SK-N-SH (cell line): ENCODE data around the gene TBC1D19. TPM values are rescaled to one million over a fixed set of nuclear protein-coding genes. Genes with fewer than 3 reads are reported as not detected.

Experiments used
- CTCF ChIA-PET: fragments of 300-600, 350-600 bp; formaldehyde crosslinking; extraction: SDS; loops from one replicate; lab custom pipeline; 2021; lab: Yijun Ruan, JAX
- POLR2A ChIA-PET: fragments of 350-600 bp; sonication (Branson Sonifier 250); formaldehyde crosslinking; extraction: SDS; loops from one replicate; lab custom pipeline; 2020; ENCODE audit warnings: antibody characterized with exemption, inconsistent platforms; lab: Yijun Ruan, JAX
- DNase-seq: peaks from one replicate; pipeline ENCODE4 v3.0.0; 2012
- H2AFZ ChIP-seq: fragments of 200-600 bp; sonication (generic); 2 replicates; pipeline ENCODE4 v1.8.1; 2016; ENCODE audit warnings: antibody characterized with exemption, mild to moderate bottlenecking, low read depth
- H3F3A ChIP-seq: fragments of 200-600 bp; sonication (generic); replicated peaks from 2 replicates; pipeline ENCODE3; 2016; ENCODE audit warnings: antibody characterized with exemption, mild to moderate bottlenecking; ENCODE audit not compliant: insufficient read depth
- H3K27ac ChIP-seq, 2 experiments: fragments of 200-500 bp in 1 of 2; fragments of 200-600 bp in 1 of 2; sonication (Bioruptor generic) in 1 of 2; sonication (generic), shearing (Covaris generic) in 1 of 2; 2 replicates each; pipeline versions ENCODE4 v1.5.1 to v1.6.1; 2014 to 2016; ENCODE audit warnings: low read depth in 2 of 2, inconsistent platforms in 1 of 2, low read length in 1 of 2, mild to moderate bottlenecking in 1 of 2, mixed read lengths in 1 of 2
- H3K27me3 ChIP-seq: fragments of 200-600 bp; sonication (generic), shearing (Covaris generic); 2 replicates; pipeline ENCODE4 v1.6.1; 2016; ENCODE audit warnings: mixed run types; ENCODE audit not compliant: insufficient read depth
- H3K36me3 ChIP-seq, 2 experiments: fragments of 200-500 bp in 1 of 2; fragments of 200-600 bp in 1 of 2; sonication (Bioruptor generic) in 1 of 2; sonication (generic) in 1 of 2; replicated peaks in 1 of 2; 2 replicates each; pipeline versions ENCODE3 to v1.5.1; 2014 to 2016; ENCODE audit warnings: low read length in 1 of 2, mild to moderate bottlenecking in 1 of 2; ENCODE audit not compliant: insufficient read depth in 2 of 2, control insufficient read depth in 1 of 2
- H3K4me1 ChIP-seq, 2 experiments: fragments of 200-500 bp in 1 of 2; fragments of 200-600 bp in 1 of 2; sonication (Bioruptor generic) in 1 of 2; sonication (generic), shearing (Covaris generic) in 1 of 2; 2 replicates each; pipeline versions ENCODE4 v1.5.1 to v1.6.1; 2014 to 2016; ENCODE audit warnings: low read depth in 1 of 2, low read length in 1 of 2, mixed run types in 1 of 2; ENCODE audit not compliant: insufficient read depth in 2 of 2, control insufficient read depth in 1 of 2
- H3K4me2 ChIP-seq: fragments of 200-600 bp; sonication (generic), shearing (Covaris generic); 2 replicates; pipeline ENCODE4 v1.6.1; 2017; ENCODE audit warnings: mixed run types
- H3K4me3 ChIP-seq, 2 experiments: fragments of 200-500 bp in 1 of 2; fragments of 200-600 bp in 1 of 2; sonication (Bioruptor generic) in 1 of 2; sonication (generic), shearing (Covaris generic) in 1 of 2; 2 replicates each; pipeline versions ENCODE4 v1.5.1 to v1.8.1; 2014 to 2016; ENCODE audit warnings: low read depth in 2 of 2, inconsistent platforms in 1 of 2, low read length in 1 of 2, mild to moderate bottlenecking in 1 of 2, mixed read lengths in 1 of 2, moderate library complexity in 1 of 2
- H3K79me2 ChIP-seq: fragments of 200-600 bp; sonication (generic); 2 replicates; pipeline ENCODE4 v1.8.1; 2017; ENCODE audit warnings: mild to moderate bottlenecking; ENCODE audit not compliant: insufficient read depth
- H3K9ac ChIP-seq: fragments of 200-600 bp; sonication (generic); 2 replicates; pipeline ENCODE4 v1.6.1; 2017; ENCODE audit warnings: mixed run types
- H3K9me2 ChIP-seq: fragments of 200-600 bp; sonication (generic); 2 replicates; pipeline ENCODE4 v1.6.1; 2017; ENCODE audit warnings: mixed run types
- H3K9me3 ChIP-seq: fragments of 200-600 bp; sonication (generic); 2 replicates; pipeline ENCODE4 v1.6.1; 2017; ENCODE audit warnings: mixed run types, mild to moderate bottlenecking, moderate library complexity
- H4K20me1 ChIP-seq: fragments of 200-600 bp; sonication (generic); 2 replicates; pipeline ENCODE4 v1.6.1; 2017; ENCODE audit warnings: mild to moderate bottlenecking, mixed run types; ENCODE audit not compliant: insufficient read depth
- CHD2 ChIP-seq: fragments of 150-350 bp; IDR thresholded peaks from 2 replicates; pipeline ENCODE4 v1.6.1; 2018; ENCODE audit warnings: low read length; ENCODE audit not compliant: partially characterized antibody
- EP300 ChIP-seq, 2 experiments: IDR thresholded peaks; 2 replicates each; pipeline versions ENCODE4 v1.4.0 to v1.6.1; 2012; ENCODE audit warnings: borderline replicate concordance in 1 of 2, low read depth in 1 of 2, low read length in 1 of 2
- EZH2phosphoT487 ChIP-seq: fragments of 200-600 bp; sonication (generic); IDR thresholded peaks from 2 replicates; pipeline ENCODE4 v1.6.1; 2017; ENCODE audit warnings: low read depth, mixed run types, mild to moderate bottlenecking, antibody characterized with exemption, moderate library complexity, borderline replicate concordance
- FOXM1 ChIP-seq: IDR thresholded peaks from 2 replicates; pipeline ENCODE4 v1.4.0; 2012; ENCODE audit warnings: low read depth, mild to moderate bottlenecking
- GABPA ChIP-seq: IDR thresholded peaks from 2 replicates; pipeline ENCODE4 v1.4.0; 2012; ENCODE audit warnings: low read depth, mild to moderate bottlenecking
- MAX ChIP-seq: IDR thresholded peaks from 2 replicates; pipeline ENCODE4 v1.4.0; 2012; ENCODE audit warnings: low read depth
- MEF2A ChIP-seq: IDR thresholded peaks from 2 replicates; pipeline ENCODE4 v1.4.0; 2012; ENCODE audit warnings: low read depth, borderline replicate concordance
- MXI1 ChIP-seq: IDR thresholded peaks from 2 replicates; pipeline ENCODE4 v1.6.1; 2012; ENCODE audit warnings: mild to moderate bottlenecking, low read depth, low read length, improper control_type of control experiment
- NFIC ChIP-seq: IDR thresholded peaks from 2 replicates; pipeline ENCODE4 v1.4.0; 2012; ENCODE audit warnings: borderline replicate concordance
- PBX3 ChIP-seq: IDR thresholded peaks from 2 replicates; pipeline ENCODE4; 2012
- POLR2AphosphoS5 ChIP-seq: IDR thresholded peaks from 2 replicates; pipeline ENCODE4 v1.6.1; 2012; ENCODE audit warnings: low read depth, low read length
- RAD21 ChIP-seq: IDR thresholded peaks from 2 replicates; pipeline ENCODE4 v1.6.1; 2012; ENCODE audit warnings: mild to moderate bottlenecking, low read length
- SIN3A ChIP-seq: IDR thresholded peaks from 2 replicates; pipeline ENCODE4 v1.6.1; 2012; ENCODE audit warnings: low read depth, mild to moderate bottlenecking, low read length, moderate library complexity, borderline replicate concordance
- SMC3 ChIP-seq: IDR thresholded peaks from 2 replicates; pipeline ENCODE4 v1.6.1; 2012; ENCODE audit warnings: low read depth, low read length, improper control_type of control experiment
- TCF12 ChIP-seq: IDR thresholded peaks from 2 replicates; pipeline ENCODE4 v1.4.0; 2012
- TEAD4 ChIP-seq: IDR thresholded peaks from 2 replicates; pipeline ENCODE4 v1.4.0; 2012; ENCODE audit warnings: mild to moderate bottlenecking, borderline replicate concordance; ENCODE audit not compliant: insufficient read depth
- USF1 ChIP-seq: IDR thresholded peaks from 2 replicates; pipeline ENCODE4 v1.4.0; 2012; ENCODE audit warnings: low read depth, borderline replicate concordance
- USF2 ChIP-seq: fragments of 150-350 bp; IDR thresholded peaks from 2 replicates; pipeline ENCODE4 v1.6.1; 2017; ENCODE audit warnings: antibody characterized with exemption, low read length, low read depth, borderline replicate concordance
- YY1 ChIP-seq: IDR thresholded peaks from 2 replicates; pipeline ENCODE4 v1.4.0; 2012; ENCODE audit warnings: low read depth, mild to moderate bottlenecking
- WGBS: methylation state at CpG from one replicate; pipeline ENCODE4 v1.1.6; 2017; ENCODE audit warnings: low lambda C conversion rate; 5-methylcytosine and 5-hydroxymethylcytosine counted together
- polyA plus RNA-seq, 3 experiments: library from polyadenylated mRNA; depleted of rRNA; stranded (reverse); fragments of >200 nt; gene quantifications; 2 replicates each; pipeline ENCODE4 v1.2.3, GENCODE V29; 2012
- TF ChIP-seq, protein P1 (sequence below): fragments of 150-350 bp; IDR thresholded peaks from 2 replicates; pipeline ENCODE4 v1.6.1; 2016; ENCODE audit warnings: mild to moderate bottlenecking, low read depth, low read length
- TF ChIP-seq, protein P2 (sequence below): IDR thresholded peaks from 2 replicates; pipeline ENCODE4 v1.4.0; 2012; ENCODE audit warnings: low read depth, borderline replicate concordance

The TBC1D19 gene
- polyA plus RNA-seq, 1 of the 3 experiments (the other 2 are of a cell fraction), result 4.2 TPM

DNA sequence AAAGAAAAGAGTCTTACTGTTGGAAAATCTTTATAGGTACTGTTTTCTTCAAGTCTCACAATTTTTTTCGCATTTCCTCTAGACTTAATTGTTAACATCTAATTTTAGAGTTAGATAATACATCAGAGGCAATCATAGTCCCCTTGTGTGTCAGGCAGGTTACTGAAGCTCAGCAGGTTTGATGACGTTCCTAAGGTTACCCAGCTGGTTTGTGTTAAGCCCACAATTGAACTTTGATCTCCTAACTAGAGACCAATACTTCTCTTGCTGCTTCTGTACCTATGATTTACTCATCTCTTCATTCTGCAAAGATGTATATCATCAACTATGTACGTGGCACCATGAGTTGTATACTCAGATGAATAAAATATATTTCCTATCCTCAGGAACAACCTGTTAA lies 145.1 kb downstream of the TBC1D19 start:
- Histone ChIP-seq H3K27ac (no peak overlapping the region), H3F3A (no peaks in the 10 kb centered on the region), H3K9ac (no peak overlapping the region), H3K36me3 (peaks cover 0 to 2% of the 10 kb centered on the region in 2 experiments), H3K27me3 (no peaks in the 10 kb centered on the region), H3K4me2 (no peak overlapping the region), H3K79me2 (no peaks in the 10 kb centered on the region), H3K9me3 (no peaks in the 10 kb centered on the region), H4K20me1 (no peaks in the 10 kb centered on the region), H3K4me1 (no peaks in the 10 kb centered on the region; a peak in 1 of 4 replicates), H3K4me3 (no peak overlapping the region), H2AFZ (no peak overlapping the region), H3K9me2 (no peaks in the 10 kb centered on the region)
- no peak for DNase-seq
- WGBS, result 91% methylated on average over 3 of the region's 3 CpGs
- POLR2A ChIA-PET, result no interaction called here
- CTCF ChIA-PET, result interaction anchor here (0.6 to 1.5 kb wide), 3 partner anchors 9 to 645 kb away, joined by 3 to 5 read pairs (median 4); no protein-coding TSS in a partner anchor
- TF ChIP-seq CHD2 (no peak), MXI1 (no peak), RAD21 (no peak), USF2 (no peak), PBX3 (no peak), TCF12 (no peak), TEAD4 (no peak), EZH2phosphoT487 (no peak), NFIC (no peak), EP300 (IDR thresholded peaks at IDR 0.05; ENCODE audit: borderline replicate concordance in 1 of 2, low read depth in 1 of 2, low read length in 1 of 2) (no peak), MAX (no peak), YY1 (no peak)
- TF ChIP-seq, protein P1, sequence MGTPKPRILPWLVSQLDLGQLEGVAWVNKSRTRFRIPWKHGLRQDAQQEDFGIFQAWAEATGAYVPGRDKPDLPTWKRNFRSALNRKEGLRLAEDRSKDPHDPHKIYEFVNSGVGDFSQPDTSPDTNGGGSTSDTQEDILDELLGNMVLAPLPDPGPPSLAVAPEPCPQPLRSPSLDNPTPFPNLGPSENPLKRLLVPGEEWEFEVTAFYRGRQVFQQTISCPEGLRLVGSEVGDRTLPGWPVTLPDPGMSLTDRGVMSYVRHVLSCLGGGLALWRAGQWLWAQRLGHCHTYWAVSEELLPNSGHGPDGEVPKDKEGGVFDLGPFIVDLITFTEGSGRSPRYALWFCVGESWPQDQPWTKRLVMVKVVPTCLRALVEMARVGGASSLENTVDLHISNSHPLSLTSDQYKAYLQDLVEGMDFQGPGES, result no peak

- ChIA-PET CTCF (interaction anchor here (0.6 to 1.5 kb wide), 3 partner anchors 10 to 646 kb away, joined by 3 to 5 read pairs (median 4); no protein-coding TSS in a partner anchor), POLR2A (no interaction called here)
- 12% methylated on average over 1 of the region's 1 CpG for WGBS
- Histone ChIP-seq H3K9me3 (no peaks in the 10 kb centered on the region), H3K36me3 (peaks cover 0 to 2% of the 10 kb centered on the region in 2 experiments), H3K4me1 (no peaks in the 10 kb centered on the region; a peak in 1 of 4 replicates), H3F3A (no peaks in the 10 kb centered on the region), H3K79me2 (no peaks in the 10 kb centered on the region), H3K4me2 (no peak overlapping the region), H3K27ac (no peak overlapping the region), H2AFZ (no peak overlapping the region), H3K9ac (no peak overlapping the region), H3K4me3 (no peak overlapping the region), H4K20me1 (no peaks in the 10 kb centered on the region), H3K27me3 (no peaks in the 10 kb centered on the region), H3K9me2 (no peaks in the 10 kb centered on the region)
- no peak for DNase-seq
- no peak for TF ChIP-seq USF1
- TF ChIP-seq, protein P2, sequence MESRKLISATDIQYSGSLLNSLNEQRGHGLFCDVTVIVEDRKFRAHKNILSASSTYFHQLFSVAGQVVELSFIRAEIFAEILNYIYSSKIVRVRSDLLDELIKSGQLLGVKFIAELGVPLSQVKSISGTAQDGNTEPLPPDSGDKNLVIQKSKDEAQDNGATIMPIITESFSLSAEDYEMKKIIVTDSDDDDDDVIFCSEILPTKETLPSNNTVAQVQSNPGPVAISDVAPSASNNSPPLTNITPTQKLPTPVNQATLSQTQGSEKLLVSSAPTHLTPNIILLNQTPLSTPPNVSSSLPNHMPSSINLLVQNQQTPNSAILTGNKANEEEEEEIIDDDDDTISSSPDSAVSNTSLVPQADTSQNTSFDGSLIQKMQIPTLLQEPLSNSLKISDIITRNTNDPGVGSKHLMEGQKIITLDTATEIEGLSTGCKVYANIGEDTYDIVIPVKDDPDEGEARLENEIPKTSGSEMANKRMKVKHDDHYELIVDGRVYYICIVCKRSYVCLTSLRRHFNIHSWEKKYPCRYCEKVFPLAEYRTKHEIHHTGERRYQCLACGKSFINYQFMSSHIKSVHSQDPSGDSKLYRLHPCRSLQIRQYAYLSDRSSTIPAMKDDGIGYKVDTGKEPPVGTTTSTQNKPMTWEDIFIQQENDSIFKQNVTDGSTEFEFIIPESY, result no peak
- TF ChIP-seq GABPA, result no peak
- no peak for TF ChIP-seq SIN3A
- no peak for TF ChIP-seq MAX
- no peak for TF ChIP-seq MXI1
- TF ChIP-seq MEF2A, result no peak
- TF ChIP-seq FOXM1, result no peak
- no peak for TF ChIP-seq SMC3
- TF ChIP-seq USF2, result no peak
- no peak for TF ChIP-seq POLR2AphosphoS5
Observed at GRCh38 chr4:26729547-26729946, 145.7 kb downstream of the TBC1D19 start.
